K562 (cell line): Measurements from ENCODE around the gene UCN. TPM values are rescaled to one million over a fixed set of nuclear protein-coding genes. Genes with fewer than 3 reads are reported as not detected.

Experiments used
- BCOR ChIP-seq: fragments of 450-650 bp; IDR thresholded peaks from 2 replicates; pipeline ENCODE4 v1.6.1; 2016
- CCNT2 ChIP-seq: IDR thresholded peaks from 2 replicates; pipeline ENCODE4 v1.6.1; 2011; ENCODE audit warnings: borderline replicate concordance, low read depth, mild to moderate bottlenecking, moderate library complexity, mixed read lengths, low read length; ENCODE audit not compliant: insufficient read length; ENCODE audit errors: extremely low read depth
- ETS2 ChIP-seq: IDR thresholded peaks from 2 replicates; pipeline ENCODE4 v1.6.1; 2016; ENCODE audit warnings: borderline replicate concordance, missing genetic modification characterization, mild to moderate bottlenecking, moderate library complexity, missing compliant biosample characterization; ENCODE audit not compliant: poor library complexity, severe bottlenecking
- ETV5 ChIP-seq: sonication (generic); formaldehyde crosslinking; IDR thresholded peaks from 2 replicates; pipeline ENCODE4 v1.4.0; 2020; ENCODE audit warnings: low read depth, mild to moderate bottlenecking, missing genetic modification reagents
- GATA2 ChIP-seq: sonication (generic); formaldehyde crosslinking; IDR thresholded peaks from 2 replicates; pipeline ENCODE4 v1.4.0; 2020; ENCODE audit warnings: mild to moderate bottlenecking, missing genetic modification reagents
- HMGN3 ChIP-seq: IDR thresholded peaks from 2 replicates; pipeline ENCODE4 v1.6.1; 2011; ENCODE audit warnings: borderline replicate concordance, low read depth, mild to moderate bottlenecking, mixed read lengths, low read length; ENCODE audit not compliant: insufficient read length; ENCODE audit errors: extremely low read depth
- MAZ ChIP-seq, 2 experiments: fragments of 450-650 bp in 1 of 2; sonication (generic) in 1 of 2; formaldehyde crosslinking; IDR thresholded peaks in 1 of 2; conservative IDR thresholded peaks in 1 of 2; 2 replicates each; pipeline versions ENCODE4 v1.4.0 to v1.5.0; 2020; ENCODE audit warnings: mild to moderate bottlenecking in 1 of 2, missing genetic modification reagents in 1 of 2
- POLR2H ChIP-seq: IDR thresholded peaks from 2 replicates; pipeline ENCODE4 v1.6.1; 2016; ENCODE audit warnings: missing genetic modification characterization, low read depth, mild to moderate bottlenecking, control low read depth, missing compliant biosample characterization, moderate library complexity
- RFX7 ChIP-seq: fragments of 250-450 bp; sonication (Bioruptor Pico); IDR thresholded peaks from 2 replicates; pipeline ENCODE4 v1.5.1; 2021; ENCODE audit warnings: mild to moderate bottlenecking
- THRA ChIP-seq: fragments of 450-650 bp; IDR thresholded peaks from 2 replicates; pipeline ENCODE4 v1.6.1; 2017; ENCODE audit warnings: mild to moderate bottlenecking, moderate library complexity
- ZBTB9 ChIP-seq: fragments of 450-650 bp; formaldehyde crosslinking; IDR thresholded peaks from 2 replicates; pipeline ENCODE4 v1.4.0; 2020; ENCODE audit warnings: mild to moderate bottlenecking, moderate library complexity
- ZNF197 ChIP-seq: fragments of 200-800 bp; sonication (Bioruptor generic); IDR thresholded peaks from 2 replicates; pipeline ENCODE4 v1.6.1; 2016; ENCODE audit warnings: low read depth, missing genetic modification characterization, missing compliant biosample characterization
- ZNF511 ChIP-seq: sonication (generic); formaldehyde crosslinking; IDR thresholded peaks from 2 replicates; pipeline ENCODE4 v1.8.0; 2022; ENCODE audit warnings: mild to moderate bottlenecking, missing genetic modification reagents
- ZNF695 ChIP-seq: fragments of 450-650 bp; formaldehyde crosslinking; IDR thresholded peaks from 2 replicates; pipeline ENCODE4 v1.4.0; 2020; ENCODE audit warnings: mild to moderate bottlenecking, moderate library complexity
- polyA plus RNA-seq, 8 experiments: library from polyadenylated mRNA; depleted of rRNA in 4 of 8; stranded (reverse) in 5 of 8; unstranded in 3 of 8; fragments of >200 nt; fragmentation: Nextera tagmentation in 2 of 8; fragmentation: Illumina TruSeq in 1 of 8; extraction: Ambion mirVana in 2 of 8; extraction: Trizol in 1 of 8; gene quantifications; 2 replicates each; pipeline versions ENCODE4 v1.2.1 to v1.2.3, GENCODE V29; 2011 to 2014; ENCODE audit warnings: inconsistent platforms in 1 of 8, missing spikeins in 1 of 8
- total RNA-seq, 7 experiments: library from RNA; depleted of rRNA in 6 of 7; stranded (reverse); fragments of >200 nt in 6 of 7; fragmentation: Illumina TruSeq in 2 of 7; extraction: Trizol in 2 of 7; gene quantifications; 2 replicates each; pipeline versions ENCODE4 v1.2.1 to v1.2.3, GENCODE V29; 2011 to 2021; ENCODE audit warnings: low replicate concordance in 1 of 7
- TF ChIP-seq, protein P1 (sequence below), 2 experiments: fragments of 450-650 bp; conservative IDR thresholded peaks; 2 replicates each; pipeline ENCODE4 v1.6.1; 2017; ENCODE audit warnings: mild to moderate bottlenecking in 2 of 2, moderate library complexity in 2 of 2
- TF ChIP-seq, protein P2 (sequence below), 2 experiments: fragments of 450-650 bp in 1 of 2; sonication (generic) in 1 of 2; formaldehyde crosslinking; conservative IDR thresholded peaks; 2 replicates each; pipeline versions ENCODE4 v1.4.0 to v1.8.1; 2020 to 2022; ENCODE audit warnings: mild to moderate bottlenecking in 1 of 2, missing genetic modification reagents in 1 of 2
- TF ChIP-seq, protein P3 (sequence below): fragments of 250-450 bp; sonication (Bioruptor Pico); IDR thresholded peaks from 2 replicates; pipeline ENCODE4 v1.8.0; 2021; ENCODE audit warnings: borderline replicate concordance, mild to moderate bottlenecking, moderate library complexity; ENCODE audit not compliant: poor library complexity, severe bottlenecking
- TF ChIP-seq, protein P4 (sequence below): fragments of 450-650 bp; IDR thresholded peaks from 2 replicates; pipeline ENCODE4 v1.6.1; 2016; ENCODE audit warnings: missing biosample characterization, missing genetic modification characterization

Gene UCN
- total and polyA plus RNA-seq, 9 of the 15 experiments (the other 6 are each of a cell fraction or from before 2014, with no cell fraction given): 0.10 to 2.7 (median 0.43) TPM

GRCh38 chr2:27353762-27354596 lies 45.7 kb upstream of the UCN start (continued):
- TF ChIP-seq ZBTB9 (CRISPR knock-in tag) (no peak), POLR2H (tag) (no peak; the same call in 1 of the 2 replicates), BCOR (0 out of 2 replicates have a peak, but pooled peaks have one; percentile 3), MAZ (CRISPR knock-in tag; conservative IDR thresholded peaks at IDR 0.05 in 1 of 2, IDR thresholded peaks at IDR 0.05 in 1 of 2) (no peak), ZNF695 (CRISPR knock-in tag) (no peak), THRA (peak; percentile 40; the same call in 1 of the 2 replicates), ZNF197 (CRISPR knock-in tag) (no peak), CCNT2 (no peak), ETS2 (tag) (no peak), ZNF511 (CRISPR knock-in tag) (no peak), RFX7 (CRISPR knock-in tag) (no peak), ETV5 (no peak), GATA2 (CRISPR knock-in tag) (no peak), HMGN3 (no peak)
- TF ChIP-seq, protein P1, sequence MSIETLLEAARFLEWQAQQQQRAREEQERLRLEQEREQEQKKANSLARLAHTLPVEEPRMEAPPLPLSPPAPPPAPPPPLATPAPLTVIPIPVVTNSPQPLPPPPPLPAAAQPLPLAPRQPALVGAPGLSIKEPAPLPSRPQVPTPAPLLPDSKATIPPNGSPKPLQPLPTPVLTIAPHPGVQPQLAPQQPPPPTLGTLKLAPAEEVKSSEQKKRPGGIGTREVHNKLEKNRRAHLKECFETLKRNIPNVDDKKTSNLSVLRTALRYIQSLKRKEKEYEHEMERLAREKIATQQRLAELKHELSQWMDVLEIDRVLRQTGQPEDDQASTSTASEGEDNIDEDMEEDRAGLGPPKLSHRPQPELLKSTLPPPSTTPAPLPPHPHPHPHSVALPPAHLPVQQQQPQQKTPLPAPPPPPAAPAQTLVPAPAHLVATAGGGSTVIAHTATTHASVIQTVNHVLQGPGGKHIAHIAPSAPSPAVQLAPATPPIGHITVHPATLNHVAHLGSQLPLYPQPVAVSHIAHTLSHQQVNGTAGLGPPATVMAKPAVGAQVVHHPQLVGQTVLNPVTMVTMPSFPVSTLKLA (conservative IDR thresholded peaks at IDR 0.05): peak in 1 of 2 experiments; percentile 34; a peak in 1 of 4 replicates
- TF ChIP-seq, protein P2, sequence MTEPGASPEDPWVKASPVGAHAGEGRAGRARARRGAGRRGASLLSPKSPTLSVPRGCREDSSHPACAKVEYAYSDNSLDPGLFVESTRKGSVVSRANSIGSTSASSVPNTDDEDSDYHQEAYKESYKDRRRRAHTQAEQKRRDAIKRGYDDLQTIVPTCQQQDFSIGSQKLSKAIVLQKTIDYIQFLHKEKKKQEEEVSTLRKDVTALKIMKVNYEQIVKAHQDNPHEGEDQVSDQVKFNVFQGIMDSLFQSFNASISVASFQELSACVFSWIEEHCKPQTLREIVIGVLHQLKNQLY (CRISPR knock-in tag; conservative IDR thresholded peaks at IDR 0.05): no peak
- TF ChIP-seq, protein P3, sequence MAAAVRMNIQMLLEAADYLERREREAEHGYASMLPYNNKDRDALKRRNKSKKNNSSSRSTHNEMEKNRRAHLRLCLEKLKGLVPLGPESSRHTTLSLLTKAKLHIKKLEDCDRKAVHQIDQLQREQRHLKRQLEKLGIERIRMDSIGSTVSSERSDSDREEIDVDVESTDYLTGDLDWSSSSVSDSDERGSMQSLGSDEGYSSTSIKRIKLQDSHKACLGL: no peak
- TF ChIP-seq, protein P4, sequence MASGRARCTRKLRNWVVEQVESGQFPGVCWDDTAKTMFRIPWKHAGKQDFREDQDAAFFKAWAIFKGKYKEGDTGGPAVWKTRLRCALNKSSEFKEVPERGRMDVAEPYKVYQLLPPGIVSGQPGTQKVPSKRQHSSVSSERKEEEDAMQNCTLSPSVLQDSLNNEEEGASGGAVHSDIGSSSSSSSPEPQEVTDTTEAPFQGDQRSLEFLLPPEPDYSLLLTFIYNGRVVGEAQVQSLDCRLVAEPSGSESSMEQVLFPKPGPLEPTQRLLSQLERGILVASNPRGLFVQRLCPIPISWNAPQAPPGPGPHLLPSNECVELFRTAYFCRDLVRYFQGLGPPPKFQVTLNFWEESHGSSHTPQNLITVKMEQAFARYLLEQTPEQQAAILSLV (tag): no peak
